CD4-positive, alpha-beta T cell treated with Interleukin-1 beta for 1 hour (primary cell): Measurements from ENCODE around the gene ANXA10.
"Not testable (repeated sequence)": the region's sequence is repeated elsewhere in the genome, so short reads cannot be mapped to it uniquely, and the experiment has no call there.

ENCODE experiments used
- DNase-seq, 2 donors: peaks; one replicate each; pipeline ENCODE4 v3.0.0-alpha.2; 2020 to 2022

Gene ANXA10

GRCh38 chr4:168092176-168092712 lies at the start of gene ANXA10:
ANXA10 (plus strand) TSS chr4:168092537; CDS start chr4:168092701, 164 bp downstream.
- no peak for DNase-seq

DNA sequence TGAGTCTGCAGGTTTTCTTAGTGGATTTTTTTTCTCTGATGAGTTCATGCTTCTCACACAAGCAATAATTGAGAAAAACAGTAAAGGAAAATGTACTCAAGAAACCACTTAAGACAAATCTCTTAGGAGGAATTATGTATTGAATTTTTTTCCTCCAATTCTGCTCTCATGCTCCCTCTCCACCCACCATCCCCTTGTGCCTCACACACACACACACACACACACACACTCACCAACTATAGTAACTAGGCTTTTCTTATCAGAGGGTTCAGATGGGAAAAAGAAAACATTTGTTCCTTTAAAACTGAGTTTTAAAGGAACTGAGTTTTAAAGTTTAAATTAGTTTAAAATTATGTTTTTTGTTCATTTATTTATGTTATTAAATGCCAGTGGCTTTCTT lies 47.0 kb upstream of the ANXA10 start:
- DNase-seq = no peak

- DNase-seq = no peak
Observed at GRCh38 chr4:168050002-168050401, 42.3 kb upstream of the ANXA10 start.

DNA sequence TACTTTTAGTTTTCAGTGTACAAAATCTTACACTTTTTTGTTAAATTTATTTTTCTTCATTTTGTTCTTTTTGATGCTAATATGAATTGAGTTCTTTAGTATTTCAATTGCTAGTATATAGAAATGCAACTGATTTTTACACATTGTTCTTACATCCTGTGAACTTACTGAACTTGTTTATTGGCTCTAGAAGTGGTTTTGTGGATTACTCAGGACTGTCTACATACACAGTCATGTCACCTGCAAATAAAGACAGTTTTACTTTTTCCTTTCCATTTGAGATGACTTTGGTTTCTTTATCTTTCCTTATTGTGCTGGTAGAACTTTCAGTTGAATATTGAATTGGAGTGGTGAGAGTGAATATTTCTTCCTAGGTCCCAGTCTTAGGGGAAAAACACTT lies 40.8 kb upstream of the ANXA10 start:
- no peak for DNase-seq

GRCh38 chr4:168057412-168057811 lies 34.9 kb upstream of the ANXA10 start:
- no peak for DNase-seq

- no peak for DNase-seq
Observed at GRCh38 chr4:168059251-168059650, 33.1 kb upstream of the ANXA10 start.

- no peak for DNase-seq
Observed at GRCh38 chr4:168063031-168063430, 29.3 kb upstream of the ANXA10 start.

DNA sequence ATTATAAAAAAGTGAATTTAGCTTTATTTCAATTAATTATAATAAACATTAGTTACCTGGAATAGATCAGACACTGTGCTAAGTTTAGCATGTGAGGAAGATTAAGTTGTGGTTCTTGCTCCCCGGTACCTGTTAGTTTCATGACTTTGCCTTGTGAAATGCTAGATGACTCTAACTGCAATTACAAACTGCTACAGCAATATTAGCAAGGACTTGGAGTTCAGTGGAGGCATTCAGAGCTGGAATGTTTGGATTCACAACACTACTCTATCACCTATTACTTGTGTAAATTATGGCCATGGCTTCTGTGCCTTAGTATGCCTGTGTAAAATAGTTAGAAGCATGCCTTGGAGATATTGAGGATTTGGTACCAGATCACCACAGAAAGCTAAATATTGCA lies 21.4 kb upstream of the ANXA10 start:
- DNase-seq = no peak

DNA sequence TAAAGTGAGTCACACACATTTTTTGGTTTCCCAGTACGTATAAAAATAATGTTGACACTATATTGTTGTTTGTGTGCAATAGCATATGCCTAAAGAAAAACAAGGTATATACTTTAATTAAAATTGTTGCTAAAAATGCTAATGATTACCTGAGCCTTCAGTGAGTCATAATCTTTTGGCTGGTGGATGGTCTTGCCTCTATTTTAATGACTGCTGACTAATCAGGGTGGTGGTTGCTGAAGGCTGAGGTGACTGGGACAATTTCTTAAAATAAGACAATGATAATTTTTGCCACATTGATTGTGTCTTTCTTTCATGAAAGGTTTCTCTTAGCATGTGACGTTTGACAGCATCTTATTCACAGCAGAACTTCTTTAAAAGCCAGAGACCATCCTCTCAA lies 21.0 kb upstream of the ANXA10 start:
- DNase-seq = no peak

DNA sequence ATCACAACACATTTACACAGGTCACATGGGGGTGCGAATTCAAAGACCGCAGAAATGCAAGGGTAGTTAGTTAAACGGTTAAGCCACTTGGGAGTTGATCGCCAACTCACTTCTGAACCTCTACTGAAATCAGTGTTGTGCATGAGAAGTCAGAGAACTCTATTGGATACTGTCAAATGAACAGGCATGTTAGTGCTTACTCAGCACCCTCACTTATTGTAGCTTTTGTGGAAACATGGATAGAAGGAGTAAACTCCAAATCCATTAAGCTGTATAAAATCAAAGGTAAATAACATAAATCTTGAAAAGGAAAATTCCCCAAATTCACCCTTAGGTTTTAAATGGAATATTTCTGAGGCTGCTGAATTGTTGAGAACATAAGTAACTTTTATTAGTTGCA lies 17.5 kb upstream of the ANXA10 start:
- DNase-seq = no peak

GRCh38 chr4:168076989-168077725 lies 15.2 kb upstream of the ANXA10 start:
- peak; percentile 5 to 14 for DNase-seq

- no peak for DNase-seq
Observed at GRCh38 chr4:168077726-168078239, 14.6 kb upstream of the ANXA10 start.

- DNase-seq = no peak
Observed at GRCh38 chr4:168082379-168082778, 10.0 kb upstream of the ANXA10 start.

- DNase-seq = no peak
Observed at GRCh38 chr4:168095776-168096406, 3.6 kb downstream of the ANXA10 start.

DNA sequence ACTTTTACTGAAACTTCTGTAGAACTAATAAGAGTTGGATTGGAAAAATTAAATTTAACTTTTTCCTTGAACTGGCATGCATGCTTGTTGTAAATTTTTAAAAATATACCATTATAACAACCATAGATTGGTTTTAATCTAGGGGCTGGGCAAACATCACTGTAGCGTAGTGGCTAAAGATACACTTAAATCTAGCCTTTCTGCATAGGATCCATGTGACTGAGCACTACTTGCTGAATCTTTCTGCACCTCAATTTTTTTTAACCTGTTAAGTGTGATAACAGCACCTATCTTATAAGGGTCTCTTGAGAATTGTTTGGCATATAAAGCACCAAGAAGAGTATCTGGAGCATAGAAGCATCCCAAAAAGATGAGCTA lies 4.1 kb downstream of the ANXA10 start:
- no peak for DNase-seq

DNA sequence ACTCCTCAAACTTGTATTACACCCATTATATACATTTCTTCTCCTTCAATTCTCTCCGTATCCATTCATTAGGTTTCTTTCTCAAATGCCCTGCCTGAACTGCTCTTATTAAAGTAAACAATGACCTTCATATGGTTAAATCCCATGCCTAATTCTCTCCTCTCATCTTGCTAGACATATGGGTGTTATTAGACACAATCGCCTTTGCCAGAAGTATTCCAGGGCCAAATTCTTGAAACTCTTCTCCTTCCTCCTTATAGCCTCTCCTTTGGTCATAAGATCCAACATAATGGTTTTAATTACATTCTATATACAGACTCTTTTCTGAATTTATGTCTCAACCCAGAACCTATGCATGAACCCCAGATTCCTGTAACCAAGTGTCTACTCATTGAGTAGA lies 4.8 kb downstream of the ANXA10 start:
- no peak for DNase-seq

GRCh38 chr4:168098248-168098717 lies 5.9 kb downstream of the ANXA10 start:
- no peak for DNase-seq

GRCh38 chr4:168099195-168099594 lies 6.9 kb downstream of the ANXA10 start:
- DNase-seq = no peak

DNA sequence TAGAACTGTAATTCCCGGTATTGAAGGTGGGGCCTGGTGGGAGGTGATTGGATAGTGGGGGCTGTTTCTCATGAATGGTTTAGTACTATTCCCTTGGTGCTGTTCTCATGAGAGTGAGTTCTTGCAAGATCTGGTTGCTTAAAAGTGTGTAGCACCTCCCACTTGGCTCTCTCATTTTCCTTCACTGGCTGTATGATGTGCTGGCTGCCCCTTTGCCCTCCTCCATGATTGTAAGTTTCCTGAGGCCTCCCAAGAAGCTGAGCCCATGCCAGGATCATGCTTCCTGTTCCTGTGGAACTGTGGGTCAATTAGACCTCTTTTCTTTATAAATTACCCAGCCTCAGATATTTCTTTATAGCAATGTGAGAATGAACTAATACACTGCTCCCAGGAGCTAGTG lies 8.7 kb downstream of the ANXA10 start:
- no peak for DNase-seq

DNA sequence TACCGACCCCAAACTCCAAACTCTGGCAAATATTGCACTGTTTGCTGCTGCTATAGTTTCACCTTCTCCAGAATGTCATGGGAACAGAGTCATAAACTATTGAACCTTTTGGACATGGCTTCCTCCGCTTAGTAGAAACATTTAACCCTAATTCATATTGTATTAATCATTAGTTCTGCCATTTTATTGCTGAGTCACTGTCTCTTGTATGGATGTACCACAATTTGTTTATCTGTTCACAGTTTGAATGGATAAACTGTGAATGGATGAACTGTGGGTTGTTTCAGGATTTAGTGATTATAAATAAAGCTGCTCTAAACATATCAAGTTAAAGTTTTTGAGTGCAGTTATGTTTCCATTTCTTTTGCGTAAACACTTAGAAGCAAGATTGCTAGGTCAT lies 10.1 kb downstream of the ANXA10 start:
- no peak for DNase-seq

GRCh38 chr4:168109527-168109926 lies 17.2 kb downstream of the ANXA10 start:
- DNase-seq = no peak

DNA sequence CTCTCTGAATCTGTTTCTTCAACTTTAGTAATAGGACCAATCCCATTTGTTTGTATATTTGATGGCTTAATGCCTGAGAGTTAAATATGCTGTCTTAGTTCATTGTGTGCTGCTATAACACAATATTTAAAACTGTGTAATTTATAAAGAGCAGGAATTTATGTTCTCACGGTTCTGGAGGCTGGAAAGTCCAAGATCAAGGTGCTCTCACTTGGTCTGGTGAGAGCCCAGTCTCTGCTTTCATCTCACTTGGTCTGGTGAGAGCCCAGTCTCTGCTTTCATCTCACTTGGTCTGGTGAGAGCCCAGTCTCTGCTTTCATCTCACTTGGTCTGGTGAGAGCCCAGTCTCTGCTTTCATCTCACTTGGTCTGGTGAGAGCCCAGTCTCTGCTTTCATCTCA lies 20.7 kb downstream of the ANXA10 start:
- DNase-seq = not testable (repeated sequence)

DNA sequence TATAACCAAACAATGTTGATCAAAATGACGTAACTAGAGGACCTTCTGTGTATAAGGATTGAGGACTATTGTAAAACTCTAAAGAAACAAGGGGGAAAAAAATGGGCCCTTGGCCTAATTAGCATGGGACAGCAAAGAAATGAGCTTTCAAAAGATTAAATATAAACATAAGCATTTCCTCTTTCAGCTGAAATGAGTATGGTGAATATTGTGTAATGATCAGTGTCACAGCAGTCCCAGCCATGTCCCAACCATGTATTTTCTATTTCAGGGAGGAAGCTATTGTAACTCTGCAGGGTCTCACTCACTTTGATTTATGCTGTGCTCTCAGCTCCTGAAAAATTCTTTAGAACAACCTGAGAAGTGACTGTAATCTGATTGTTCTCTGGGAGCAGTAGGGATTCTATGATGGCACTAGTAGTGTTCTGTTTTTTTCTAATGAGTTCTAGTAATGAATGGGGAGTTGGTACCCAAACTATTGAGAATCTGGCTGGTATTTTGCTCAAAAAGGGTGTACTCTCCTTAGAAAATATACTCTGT lies 25.8 kb downstream of the ANXA10 start:
- no peak for DNase-seq

GRCh38 chr4:168119100-168119499 lies 26.8 kb downstream of the ANXA10 start:
- no peak for DNase-seq
